SU-DHL-6 (cell line): Measurements from ENCODE around the gene NR5A2.
"Not testable (repeated sequence)": the region's sequence is repeated elsewhere in the genome, so short reads cannot be mapped to it uniquely, and the experiment has no call there.

Experiments used
- H2AFZ ChIP-seq: fragments of 200-600 bp; sonication (generic); 2 replicates; pipeline ENCODE4 v1.6.1; 2014; ENCODE audit warnings: low read depth, mild to moderate bottlenecking, moderate library complexity, mixed read lengths, antibody characterized with exemption, low read length; ENCODE audit not compliant: severe bottlenecking
- H3F3A ChIP-seq: fragments of 200-600 bp; shearing (Covaris generic); 2 replicates; pipeline ENCODE4 v1.6.0; 2016; ENCODE audit warnings: antibody characterized with exemption, mild to moderate bottlenecking; ENCODE audit not compliant: insufficient read depth
- H3K27ac ChIP-seq: fragments of 200-600 bp; sonication (generic); 2 replicates; pipeline ENCODE4 v1.5.1; 2016; ENCODE audit warnings: low read depth, mild to moderate bottlenecking, low read length, moderate library complexity, mixed read lengths
- H3K27me3 ChIP-seq: fragments of 200-600 bp; sonication (generic), shearing (Covaris generic); 2 replicates; pipeline ENCODE4 v1.6.0; 2014; ENCODE audit warnings: mild to moderate bottlenecking, low read length
- H3K36me3 ChIP-seq: fragments of 200-600 bp; sonication (generic); 2 replicates; pipeline ENCODE4 v1.6.1; 2014; ENCODE audit warnings: mild to moderate bottlenecking, low read length, mixed read lengths
- H3K4me2 ChIP-seq: fragments of 300-600, 200-600 bp; shearing (Covaris generic), sonication (generic); 2 replicates; pipeline ENCODE4 v1.6.0; 2014; ENCODE audit warnings: low read length, low read depth, mild to moderate bottlenecking; ENCODE audit not compliant: poor library complexity, severe bottlenecking
- H3K4me3 ChIP-seq: fragments of 200-600 bp; sonication (generic); 2 replicates; pipeline ENCODE4 v1.5.1; 2014; ENCODE audit warnings: antibody characterized with exemption, low read length, mild to moderate bottlenecking, mixed read lengths; ENCODE audit not compliant: insufficient read depth, poor library complexity, severe bottlenecking
- H3K79me2 ChIP-seq: fragments of 200-600 bp; sonication (generic); 2 replicates; pipeline ENCODE4 v1.6.1; 2014; ENCODE audit warnings: mild to moderate bottlenecking, low read length, moderate library complexity; ENCODE audit not compliant: insufficient read depth
- H3K9ac ChIP-seq: fragments of 200-600 bp; sonication (generic); 2 replicates; pipeline ENCODE4 v1.7.0; 2014; ENCODE audit warnings: mild to moderate bottlenecking, low read length
- H3K9me2 ChIP-seq: fragments of 200-600 bp; sonication (generic); replicated peaks from 2 replicates; pipeline ENCODE4 v1.6.1; 2014; ENCODE audit warnings: low read length; ENCODE audit not compliant: insufficient read depth
- H3K9me3 ChIP-seq: fragments of 200-600 bp; sonication (generic); 2 replicates; pipeline ENCODE4 v1.6.1; 2014; ENCODE audit warnings: low read length, mixed read lengths; ENCODE audit not compliant: insufficient read depth
- H4K20me1 ChIP-seq: fragments of 200-600 bp; sonication (generic); 2 replicates; pipeline ENCODE4 v1.6.1; 2014; ENCODE audit warnings: low read depth, mild to moderate bottlenecking, antibody characterized with exemption, low read length, moderate library complexity, mixed read lengths
- CTCF ChIP-seq: fragments of 200-600 bp; sonication (generic); IDR thresholded peaks from one replicate; pipeline ENCODE4 v1.5.1; 2017; ENCODE audit warnings: antibody characterized with exemption, mild to moderate bottlenecking, low read length, moderate library complexity; ENCODE audit not compliant: insufficient read depth, poor library complexity, severe bottlenecking
- EZH2phosphoT487 ChIP-seq: fragments of 200-600 bp; sonication (generic), shearing (Covaris generic); conservative IDR thresholded peaks from 2 replicates; pipeline ENCODE4 v1.6.1; 2018; ENCODE audit warnings: mild to moderate bottlenecking, antibody characterized with exemption, low read length, moderate library complexity, mixed read lengths

The NR5A2 gene

GRCh38 chr1:200184196-200184595 lies 156.7 kb downstream of the NR5A2 start:
- H3K4me3 ChIP-seq, result no peak overlapping the region
- no peaks in the 10 kb centered on the region for H3K36me3 ChIP-seq
- no peaks in the 10 kb centered on the region for H3K9me2 ChIP-seq
- H3K9me3 ChIP-seq, result no peaks in the 10 kb centered on the region
- peaks cover 3% of the 10 kb centered on the region; the same call in 1 of the 2 replicates for H3K27me3 ChIP-seq
- H4K20me1 ChIP-seq, result no peaks in the 10 kb centered on the region
- H3K27ac ChIP-seq, result no peak overlapping the region
- no peak overlapping the region for H2AFZ ChIP-seq
- no peak for TF ChIP-seq EZH2phosphoT487
- no peak for TF ChIP-seq CTCF
- H3K9ac ChIP-seq, result no peak overlapping the region
- H3K79me2 ChIP-seq, result no peaks in the 10 kb centered on the region
- no peak overlapping the region for H3K4me2 ChIP-seq
- H3F3A ChIP-seq, result no peaks in the 10 kb centered on the region

GRCh38 chr1:200185191-200185590 lies 157.7 kb downstream of the NR5A2 start:
- H3K27me3 ChIP-seq, H3K79me2 ChIP-seq, H3F3A ChIP-seq, H4K20me1 ChIP-seq, H2AFZ ChIP-seq, H3K9me3 ChIP-seq, H3K27ac ChIP-seq, H3K9ac ChIP-seq, H3K9me2 ChIP-seq, H3K4me2 ChIP-seq, H3K36me3 ChIP-seq, H3K4me3 ChIP-seq: not testable (repeated sequence)

GRCh38 chr1:200187332-200187731 lies 159.8 kb downstream of the NR5A2 start:
- H3K9ac ChIP-seq, H3K79me2 ChIP-seq, H2AFZ ChIP-seq, H3F3A ChIP-seq, H3K27me3 ChIP-seq, H3K9me3 ChIP-seq, H3K36me3 ChIP-seq, H4K20me1 ChIP-seq, H3K4me2 ChIP-seq, H3K9me2 ChIP-seq, H3K4me3 ChIP-seq, H3K27ac ChIP-seq: not testable (repeated sequence)

GRCh38 chr1:200191993-200192392 lies 164.5 kb downstream of the NR5A2 start:
- no peak overlapping the region for H3K4me2 ChIP-seq
- H3K9ac ChIP-seq, result no peak overlapping the region
- no peaks in the 10 kb centered on the region for H3K27me3 ChIP-seq
- H3K9me2 ChIP-seq, result no peaks in the 10 kb centered on the region
- TF ChIP-seq EZH2phosphoT487 (no peak), CTCF (no peak)
- no peaks in the 10 kb centered on the region for H3K79me2 ChIP-seq
- no peak overlapping the region for H3K27ac ChIP-seq
- H3K4me3 ChIP-seq, result no peak overlapping the region
- H3F3A ChIP-seq, result no peaks in the 10 kb centered on the region
- H4K20me1 ChIP-seq, result no peaks in the 10 kb centered on the region
- no peaks in the 10 kb centered on the region for H3K9me3 ChIP-seq
- H2AFZ ChIP-seq, result no peak overlapping the region
- no peaks in the 10 kb centered on the region for H3K36me3 ChIP-seq
